HG02884 (cell line): Measurements from ENCODE around the gene GFPT1.

Experiments used
- ATAC-seq: cut with Tn5 transposase; IDR thresholded peaks from one replicate; pipeline ENCODE4 v1.9.1; 2021; ENCODE audit warnings: mild to moderate bottlenecking, moderate library complexity; ENCODE audit not compliant: unreplicated experiment

GFPT1 gene

GRCh38 chr2:69296421-69296820 is 90.6 kb downstream of the GFPT1 start:
- ATAC-seq, result no peak

GRCh38 chr2:69292256-69292655 is 94.8 kb downstream of the GFPT1 start:
- no peak for ATAC-seq

- ATAC-seq, result no peak
Measured at GRCh38 chr2:69291721-69292120, 95.3 kb downstream of the GFPT1 start.

GRCh38 chr2:69291004-69291650 is 95.9 kb downstream of the GFPT1 start:
- ATAC-seq, result no peak

- ATAC-seq, result no peak
Measured at GRCh38 chr2:69288429-69288828, 98.6 kb downstream of the GFPT1 start.

- no peak for ATAC-seq
Measured at GRCh38 chr2:69287544-69287943, 99.5 kb downstream of the GFPT1 start.

- no peak for ATAC-seq
Measured at GRCh38 chr2:69285379-69285894, 101.6 kb downstream of the GFPT1 start.

GRCh38 chr2:69280796-69281412 is 106.1 kb downstream of the GFPT1 start:
- ATAC-seq, result no peak

GRCh38 chr2:69279931-69280681 is 106.9 kb downstream of the GFPT1 start:
- ATAC-seq, result no peak

- ATAC-seq, result no peak
Measured at GRCh38 chr2:69279211-69279610, 107.8 kb downstream of the GFPT1 start.

- ATAC-seq, result no peak
Measured at GRCh38 chr2:69278366-69278765, 108.7 kb downstream of the GFPT1 start.

- ATAC-seq, result no peak
Measured at GRCh38 chr2:69275490-69275889, 111.5 kb downstream of the GFPT1 start.

- ATAC-seq, result no peak
Measured at GRCh38 chr2:69272803-69273471, 114.1 kb downstream of the GFPT1 start.

- ATAC-seq, result no peak
Measured at GRCh38 chr2:69271831-69272257, 115.2 kb downstream of the GFPT1 start.
